Renal cortical epithelial cell (primary cell): Measurements from ENCODE around the gene SLC46A2. TPM values are rescaled to one million over a fixed set of nuclear protein-coding genes. Genes with fewer than 3 reads are reported as not detected.
A peak's percentile ranks its signal among the peaks of the same experiment; 100 is the strongest.

ENCODE experiments used
- DNase-seq: peaks from one replicate; pipeline ENCODE4 v3.0.0-alpha.2; 2011; ENCODE audit warnings: low read depth
- total RNA-seq: library from RNA; depleted of rRNA; stranded (reverse); fragments of >200 nt; gene quantifications from 2 replicates; pipeline ENCODE4 v1.2.3, GENCODE V29; 2014

SLC46A2 gene
- total RNA-seq, 1 donor from 2014 or later: not detected

DNA sequence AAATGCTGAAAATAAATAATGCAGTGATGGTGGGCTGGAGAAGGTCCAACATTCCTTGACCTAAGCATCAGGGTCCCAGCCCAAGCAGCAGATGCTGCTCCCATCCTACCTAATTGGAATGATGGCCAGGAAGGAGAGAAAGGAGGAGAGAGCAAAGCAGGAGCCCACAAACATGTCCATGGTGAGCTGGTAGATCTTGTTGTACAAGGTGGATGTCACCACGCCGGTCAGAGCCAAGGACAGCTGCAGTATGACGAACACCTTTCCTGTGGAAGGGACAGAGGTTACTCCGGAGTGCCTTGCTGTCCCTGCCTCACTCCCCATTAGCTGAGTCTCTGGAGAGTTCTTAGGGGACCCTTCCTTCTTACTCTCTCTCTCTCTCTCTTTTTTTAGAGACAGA is 4.3 kb downstream of the SLC46A2 start:
- no peak for DNase-seq

DNA sequence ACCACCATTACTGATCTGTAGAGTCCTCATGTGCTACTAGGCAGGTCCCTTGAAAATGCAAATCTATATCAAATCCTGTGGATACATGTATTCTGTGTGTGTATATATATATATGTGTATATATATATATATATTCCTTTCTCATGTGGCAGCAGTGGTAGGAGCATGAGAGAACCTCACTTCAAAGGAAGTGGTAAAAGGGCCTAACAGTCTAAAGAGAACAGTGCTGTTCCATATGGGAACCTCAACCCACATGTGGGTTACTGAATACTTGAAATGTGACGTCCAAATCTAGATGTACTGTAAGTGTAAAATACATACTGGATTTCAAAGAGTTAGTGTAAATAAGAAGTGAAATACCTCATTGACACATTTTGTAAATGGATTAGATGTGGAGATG is 5.4 kb downstream of the SLC46A2 start:
- no peak for DNase-seq

DNA sequence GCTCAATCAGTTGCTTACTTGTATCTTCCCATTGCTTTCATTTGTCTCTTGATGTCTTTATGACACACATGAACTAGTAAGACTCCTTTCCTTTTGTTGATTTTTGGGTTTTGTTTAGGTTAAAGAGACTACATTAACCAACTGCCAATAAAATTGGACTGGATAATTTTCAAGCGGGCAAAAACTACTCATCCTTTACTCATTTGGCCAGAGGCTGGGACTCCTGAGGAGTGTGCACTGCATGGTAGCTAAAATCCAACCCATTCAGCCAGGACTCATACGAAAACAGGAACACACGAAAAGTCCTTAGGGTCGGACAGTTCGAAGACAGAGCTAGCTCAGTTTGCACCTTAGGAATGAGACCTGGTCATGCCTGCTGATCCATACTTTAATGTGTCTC is 6.0 kb downstream of the SLC46A2 start:
- DNase-seq: no peak

DNA sequence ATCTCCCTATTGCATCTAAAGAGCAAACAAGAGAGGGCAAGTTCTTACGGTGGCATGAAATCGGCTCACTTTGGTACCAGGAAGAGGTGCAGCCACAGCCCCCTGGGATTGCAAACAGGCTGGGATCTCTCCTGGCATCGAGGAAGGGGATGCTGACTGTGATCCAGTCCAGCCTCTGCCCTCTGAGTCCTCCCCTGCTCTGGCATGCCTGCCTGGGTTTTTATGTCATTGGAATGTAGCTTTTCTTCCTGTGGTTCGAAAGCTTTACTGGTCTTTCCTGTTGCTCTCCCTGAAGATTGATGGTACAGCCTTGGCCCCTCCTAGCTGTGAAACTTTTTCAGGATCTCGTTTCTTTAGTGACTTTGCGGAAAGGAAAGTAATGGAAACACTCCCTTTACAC is 6.6 kb downstream of the SLC46A2 start:
- DNase-seq: peak; percentile 28

DNA sequence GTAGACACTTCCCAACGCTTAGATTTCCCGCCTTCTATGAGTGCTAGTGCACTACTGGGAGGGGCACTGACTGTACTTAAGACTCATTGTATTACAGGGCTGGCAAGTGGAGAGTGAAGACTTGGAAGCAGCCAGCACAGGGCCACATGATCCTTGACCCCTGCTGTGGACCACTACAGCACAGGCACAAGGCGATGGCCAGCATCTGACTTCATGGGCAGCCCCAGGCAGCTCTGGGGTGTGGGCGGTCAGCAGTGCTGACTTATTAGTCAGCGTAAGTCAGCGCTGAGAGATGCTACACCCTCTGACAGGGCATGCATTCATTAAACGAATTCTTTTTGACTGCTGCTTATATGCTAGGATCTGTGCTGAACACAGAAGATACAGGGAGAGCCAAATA is 9.3 kb downstream of the SLC46A2 start:
- DNase-seq: peak; percentile 62

DNA sequence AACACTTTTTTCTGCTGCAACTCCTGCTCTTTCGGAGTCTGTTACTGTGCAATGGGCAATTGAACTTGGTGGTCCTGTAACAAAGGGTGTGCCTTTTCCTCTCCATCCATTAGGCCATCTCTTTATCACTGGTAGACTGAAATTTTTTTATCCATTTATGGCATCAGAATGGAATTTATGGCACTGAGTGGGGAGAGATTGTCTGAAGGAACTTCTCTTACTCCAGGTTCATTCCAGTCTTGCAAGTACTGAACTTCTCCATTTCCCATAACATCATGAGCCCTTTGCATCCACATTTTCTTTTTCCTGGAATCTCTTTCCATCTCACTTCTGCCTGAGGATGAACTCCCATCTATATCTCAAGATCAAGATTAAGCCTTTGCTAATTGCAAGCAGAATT is 10.0 kb downstream of the SLC46A2 start:
- no peak for DNase-seq

DNA sequence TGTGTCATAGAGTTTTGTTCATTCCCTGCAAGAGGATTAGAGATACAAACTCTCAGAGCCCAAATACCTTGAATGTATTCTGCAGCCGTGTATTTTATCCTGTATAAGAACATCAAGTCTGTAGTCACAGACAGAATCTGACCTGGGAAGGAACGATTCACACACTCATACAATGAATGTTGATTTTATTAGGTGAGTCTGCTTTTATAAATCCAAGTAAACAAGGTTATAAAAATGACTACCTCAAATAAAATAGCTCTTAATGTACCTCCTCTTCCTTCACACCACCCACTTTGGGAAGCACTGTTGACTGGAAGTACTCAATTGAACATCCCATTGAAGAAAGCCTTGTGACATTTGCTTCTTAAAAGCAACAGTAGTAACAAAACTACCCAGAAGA is 11.9 kb downstream of the SLC46A2 start:
- DNase-seq: no peak

DNA sequence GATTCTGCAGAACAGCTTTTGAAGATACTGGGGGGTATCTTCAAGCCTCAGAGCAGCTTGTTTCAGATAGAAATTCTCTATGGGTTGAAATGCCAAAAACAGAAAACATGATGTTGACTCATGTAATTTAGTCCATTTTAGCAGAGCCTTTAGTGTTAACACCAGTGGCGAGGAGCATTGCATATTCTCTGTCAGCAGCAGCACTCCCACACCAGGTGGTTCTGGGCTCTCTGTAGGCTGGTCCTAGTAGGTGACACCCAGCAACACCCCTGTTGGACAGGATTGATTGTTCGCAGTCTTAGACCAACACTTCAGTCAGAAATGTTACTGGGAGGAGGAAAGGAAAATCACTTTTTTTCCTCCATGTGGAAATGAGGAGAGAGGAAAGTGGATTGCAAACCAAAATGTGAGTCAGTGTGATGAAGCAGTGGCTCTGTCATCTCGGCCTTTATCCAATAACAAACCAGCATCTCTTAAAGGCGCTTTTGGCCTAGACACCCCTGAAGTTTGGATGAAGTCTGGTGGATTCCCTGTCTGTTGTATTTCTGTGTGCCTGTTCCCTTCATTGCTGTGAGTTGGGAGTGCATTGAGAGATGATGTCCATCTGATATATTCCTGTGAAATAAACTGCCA is 16.8 kb downstream of the SLC46A2 start:
- no peak for DNase-seq

DNA sequence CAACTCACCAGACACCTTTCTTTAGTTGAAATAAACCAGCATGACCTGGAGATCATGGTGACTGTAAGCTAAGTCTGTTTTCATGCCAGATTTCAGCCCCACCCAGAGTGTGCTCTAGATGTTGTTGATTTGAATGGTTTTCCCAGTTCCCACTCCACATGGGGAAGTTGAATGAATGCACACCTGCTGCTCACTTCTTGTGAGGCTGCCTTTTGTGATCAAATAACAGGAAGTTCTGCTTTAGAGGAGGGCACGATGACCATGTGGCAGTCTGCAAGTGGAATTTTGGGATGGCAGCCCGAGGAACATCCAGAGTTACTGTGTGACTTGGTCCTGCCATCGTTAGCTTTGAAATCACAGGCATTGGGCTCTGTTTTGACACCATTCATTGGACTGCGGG is 18.7 kb downstream of the SLC46A2 start:
- DNase-seq: no peak

DNA sequence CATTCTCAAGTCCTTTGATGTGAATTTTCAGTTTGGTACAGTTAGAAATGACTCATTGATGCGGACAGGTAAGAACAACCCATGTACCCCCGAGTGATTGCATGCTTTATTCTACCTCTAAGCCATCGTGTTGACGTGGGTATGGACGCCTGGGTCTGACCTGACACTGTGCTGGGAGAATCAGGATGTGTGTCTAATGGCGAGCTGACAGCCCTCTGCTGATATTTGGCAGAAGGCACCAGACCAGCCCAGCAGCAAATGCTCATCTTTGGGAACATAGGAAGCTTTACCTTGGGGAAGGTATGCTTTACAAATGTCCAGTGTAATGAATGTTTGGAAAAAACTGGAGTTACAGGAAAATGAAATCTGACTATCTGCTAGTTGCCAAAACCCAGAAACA is 20.1 kb downstream of the SLC46A2 start:
- DNase-seq: no peak

DNA sequence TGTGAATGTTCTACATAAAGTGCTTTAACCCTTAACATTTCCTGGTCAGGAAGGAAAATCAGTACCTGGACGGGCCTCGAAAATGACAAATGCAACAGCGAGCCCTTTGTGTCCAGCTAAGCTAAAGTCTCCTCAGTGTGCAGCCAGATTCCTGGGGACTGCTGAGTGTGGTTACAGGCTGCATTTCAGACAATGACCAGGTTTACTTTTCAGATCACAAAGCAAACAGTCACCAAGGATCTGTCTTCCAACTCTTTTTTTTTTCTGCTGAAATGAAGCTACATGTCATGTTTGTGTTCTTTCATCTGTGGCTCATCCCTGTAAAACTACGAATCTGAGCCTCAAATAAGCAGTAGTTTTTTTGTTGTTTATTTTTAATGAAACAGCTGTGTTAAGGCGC is 20.8 kb downstream of the SLC46A2 start:
- no peak for DNase-seq

DNA sequence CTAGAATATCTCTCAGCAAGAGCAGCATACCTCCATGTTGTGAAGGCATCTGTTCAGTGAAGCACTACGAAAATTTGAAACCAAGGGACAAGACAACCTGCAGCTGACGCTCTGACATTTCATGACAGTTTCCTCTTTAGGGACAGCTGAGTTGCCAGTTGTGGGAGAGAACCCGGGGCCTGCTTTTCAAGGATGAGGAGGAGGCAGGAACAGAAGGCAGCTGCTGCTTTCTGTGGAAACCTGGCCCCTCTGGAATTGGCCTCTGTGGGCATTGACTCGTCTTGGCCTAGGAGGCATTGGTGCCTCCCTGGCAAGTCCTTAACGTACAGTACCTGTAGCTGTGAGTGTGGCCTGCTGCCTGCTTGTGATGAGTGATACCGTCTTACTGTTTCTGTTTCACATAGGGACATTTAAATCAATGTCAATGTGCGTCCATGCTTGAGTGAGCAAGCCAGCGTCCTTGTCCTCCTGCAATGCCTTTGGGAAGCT is 21.6 kb downstream of the SLC46A2 start:
- no peak for DNase-seq

DNA sequence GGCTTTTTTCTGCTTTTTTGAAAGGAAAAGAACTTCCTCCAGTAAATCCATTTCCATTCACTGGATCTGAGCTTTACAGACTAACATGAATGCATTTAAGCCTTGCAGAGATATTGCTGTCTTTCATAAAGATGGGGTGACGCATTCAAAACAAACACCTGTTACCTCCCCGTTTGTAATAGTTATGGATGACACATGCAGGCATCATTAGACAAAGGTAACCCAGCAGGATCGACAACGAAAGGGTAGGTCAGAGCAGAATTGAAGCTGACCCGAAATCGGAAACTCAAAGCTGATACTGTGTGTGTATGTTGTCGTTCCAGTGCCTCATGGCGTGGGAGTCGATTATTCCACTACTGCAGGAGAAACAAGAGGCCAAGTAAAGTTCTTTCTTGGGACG is 22.2 kb downstream of the SLC46A2 start:
- DNase-seq: no peak

DNA sequence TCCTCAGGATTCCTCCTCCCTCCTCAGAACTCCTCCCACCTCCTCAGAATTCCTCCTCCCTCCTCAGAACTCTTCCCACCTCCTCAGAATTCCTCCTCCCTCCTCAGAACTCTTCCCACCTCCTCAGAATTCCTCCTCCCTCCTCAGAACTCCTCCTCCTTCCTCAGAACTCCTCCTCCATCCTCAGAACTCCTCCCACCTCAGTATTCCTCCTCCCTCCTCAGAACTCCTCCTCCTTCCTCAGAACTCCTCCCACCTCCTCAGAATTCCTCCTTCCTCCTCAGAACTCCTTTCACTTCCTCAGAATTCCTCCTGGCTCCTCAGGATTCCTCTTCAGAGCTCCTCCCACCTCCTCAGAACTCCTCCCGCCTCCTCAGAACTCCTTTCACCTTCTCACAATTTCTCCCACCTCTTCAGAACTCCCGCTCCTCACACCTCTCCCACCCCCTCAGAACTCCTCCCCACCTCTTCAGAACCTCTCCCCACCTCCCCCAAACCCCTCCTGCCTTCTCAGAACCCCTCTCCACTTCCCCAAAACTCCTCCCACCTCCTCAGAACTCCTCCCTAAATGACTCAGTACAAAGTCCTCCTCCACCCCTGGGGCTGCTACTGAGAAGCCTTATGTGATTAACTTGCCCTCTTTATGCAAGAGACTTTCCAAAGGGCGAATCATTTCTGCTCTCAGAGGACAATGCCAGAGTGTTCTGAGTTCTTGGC is 23.2 kb downstream of the SLC46A2 start:
- DNase-seq: peak; percentile 88

DNA sequence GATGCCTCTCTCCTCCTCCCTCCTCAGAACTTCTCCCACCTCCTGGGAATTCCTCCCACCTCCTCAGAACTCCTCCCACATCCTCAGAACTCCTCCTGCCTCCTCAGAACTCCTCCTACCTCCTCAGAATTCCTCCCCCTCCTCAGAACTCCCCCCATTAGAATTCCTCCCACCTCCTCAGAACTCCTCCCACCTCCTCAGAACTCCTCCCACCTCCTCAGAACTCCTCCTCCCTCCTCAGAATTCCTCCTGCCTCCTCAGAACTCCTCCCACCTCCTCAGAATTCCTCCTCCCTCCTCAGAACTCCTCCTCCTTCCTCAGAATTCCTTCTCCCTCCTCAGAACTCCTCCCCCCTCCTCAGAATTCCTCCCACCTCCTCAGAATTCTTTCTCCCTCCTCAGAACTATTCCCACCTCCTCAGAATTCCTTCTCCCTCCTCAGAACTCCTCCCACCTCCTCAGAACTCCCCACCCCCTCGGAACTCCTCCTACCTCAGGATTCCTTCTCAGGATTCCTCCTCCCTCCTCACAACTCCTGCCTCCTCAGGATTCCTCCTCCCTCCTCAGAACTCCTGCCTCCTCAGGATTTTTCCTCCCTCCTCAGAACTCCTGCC is 23.9 kb downstream of the SLC46A2 start:
- peak; percentile 75 for DNase-seq

DNA sequence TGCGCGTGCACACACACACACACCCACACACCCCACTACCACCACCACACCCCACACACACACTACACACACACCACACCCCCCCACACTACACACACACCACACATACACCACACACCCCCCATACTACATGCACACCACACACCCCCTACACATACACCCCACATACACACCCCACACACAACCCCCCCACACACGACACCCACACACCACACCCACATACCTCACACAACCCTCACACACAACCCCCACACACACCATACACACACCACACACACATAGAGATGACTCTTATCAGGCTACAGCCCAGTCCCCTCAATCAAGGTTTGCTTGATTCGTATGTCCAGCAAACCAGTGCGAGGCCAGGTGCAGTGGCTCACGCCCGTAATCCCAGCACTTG is 25.7 kb downstream of the SLC46A2 start:
- no peak for DNase-seq

DNA sequence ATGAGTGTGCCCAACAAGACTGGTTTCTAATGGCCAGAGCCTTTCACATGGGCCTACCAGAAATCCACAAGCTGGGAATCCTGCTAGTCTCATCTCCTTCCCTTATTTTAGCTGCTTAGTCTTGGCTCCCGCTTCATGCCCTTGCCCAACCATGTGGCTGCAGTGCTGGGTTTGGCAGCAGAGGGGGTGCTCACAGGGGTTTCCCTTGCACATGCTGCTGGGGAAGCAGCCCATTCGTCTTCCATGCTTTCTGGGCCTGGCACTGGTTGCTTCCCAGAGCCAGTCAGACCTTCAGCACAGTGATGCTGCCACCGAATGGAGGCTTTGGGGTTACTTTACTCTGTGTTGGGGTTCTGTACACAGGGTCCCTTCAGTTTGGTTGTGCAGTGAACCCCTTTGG is 26.3 kb downstream of the SLC46A2 start:
- no peak for DNase-seq

DNA sequence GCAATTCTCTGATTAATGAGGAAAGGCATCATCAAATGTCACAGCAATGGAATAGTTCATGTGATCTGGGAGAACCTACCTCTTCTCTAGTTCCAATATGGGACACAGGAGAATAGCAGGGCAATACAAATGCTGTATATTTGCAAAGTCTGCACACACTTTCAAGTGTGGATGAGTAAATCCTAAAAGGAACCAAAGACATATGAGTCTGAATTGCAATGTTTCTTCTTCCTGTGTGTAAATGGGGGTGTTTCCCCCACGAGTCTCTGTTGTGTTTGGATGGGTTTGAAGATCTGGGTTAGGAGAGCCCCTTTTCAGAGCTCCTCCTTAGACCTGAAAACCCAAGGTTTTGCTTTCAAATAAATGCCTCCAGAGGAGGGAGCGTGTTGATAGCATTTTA is 26.9 kb downstream of the SLC46A2 start:
- DNase-seq: no peak

DNA sequence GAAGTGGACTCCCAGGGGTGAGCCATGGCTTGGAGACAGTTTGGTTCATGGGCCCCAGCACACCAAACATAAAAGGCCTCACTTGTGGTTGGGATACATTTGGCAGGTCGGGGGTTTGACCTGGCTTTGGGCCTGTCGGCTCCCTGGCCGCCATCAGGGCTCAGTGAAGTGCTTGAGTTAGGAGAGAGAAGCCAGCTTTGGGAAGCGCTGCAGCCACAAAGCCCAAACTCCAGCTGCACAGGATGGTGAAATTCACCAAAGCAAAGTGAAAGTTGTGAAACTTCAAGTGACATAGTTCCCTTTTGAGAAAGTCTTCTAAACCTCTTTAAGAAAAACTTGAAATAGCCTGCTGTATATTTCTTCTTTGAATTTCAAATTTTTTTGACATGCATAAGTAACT is 27.5 kb downstream of the SLC46A2 start:
- no peak for DNase-seq

DNA sequence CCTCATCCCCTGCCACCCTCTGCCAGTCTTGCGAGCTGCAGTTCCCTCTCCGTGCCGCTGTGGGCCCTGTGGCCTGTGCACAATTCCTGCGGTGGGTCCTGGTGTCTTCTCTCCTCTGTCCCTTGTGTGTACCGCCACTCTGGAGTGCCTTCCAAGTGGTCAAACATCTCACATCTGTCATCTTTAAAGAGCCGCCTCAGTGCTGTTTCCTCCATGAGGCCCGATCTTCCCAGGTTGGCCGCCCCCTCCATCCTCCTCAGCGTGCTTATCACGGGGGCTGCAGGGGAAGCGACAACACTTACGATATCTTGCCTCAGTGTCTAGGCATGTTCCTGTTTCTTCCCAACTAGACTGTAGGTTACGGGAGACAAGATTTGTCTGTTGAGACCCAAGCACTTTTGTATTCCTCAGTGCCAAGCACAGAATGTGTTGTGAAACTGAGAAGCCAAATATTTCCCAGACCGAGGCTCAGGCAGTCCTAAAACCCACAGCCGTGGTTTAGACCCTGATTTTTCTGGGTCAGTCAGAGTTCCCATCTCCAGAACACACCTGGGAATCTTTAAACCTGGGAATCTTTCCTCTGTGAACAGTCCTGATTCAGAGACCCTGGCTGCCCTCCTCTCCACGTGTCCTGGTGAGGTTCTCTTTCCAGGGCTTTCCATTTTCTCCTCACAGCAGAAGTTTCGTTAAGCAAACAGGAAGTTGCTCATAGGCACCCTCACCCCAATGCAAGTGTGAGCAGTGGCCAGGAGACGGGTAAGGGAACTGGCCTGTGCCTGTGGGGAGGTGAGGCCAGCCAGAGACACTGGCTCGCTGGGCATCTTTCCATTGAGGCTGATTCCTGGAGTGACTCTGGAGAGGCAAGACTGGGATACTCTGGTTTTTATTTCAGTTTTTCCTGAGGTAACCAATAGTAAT is 28.8 kb downstream of the SLC46A2 start:
- DNase-seq: no peak

DNA sequence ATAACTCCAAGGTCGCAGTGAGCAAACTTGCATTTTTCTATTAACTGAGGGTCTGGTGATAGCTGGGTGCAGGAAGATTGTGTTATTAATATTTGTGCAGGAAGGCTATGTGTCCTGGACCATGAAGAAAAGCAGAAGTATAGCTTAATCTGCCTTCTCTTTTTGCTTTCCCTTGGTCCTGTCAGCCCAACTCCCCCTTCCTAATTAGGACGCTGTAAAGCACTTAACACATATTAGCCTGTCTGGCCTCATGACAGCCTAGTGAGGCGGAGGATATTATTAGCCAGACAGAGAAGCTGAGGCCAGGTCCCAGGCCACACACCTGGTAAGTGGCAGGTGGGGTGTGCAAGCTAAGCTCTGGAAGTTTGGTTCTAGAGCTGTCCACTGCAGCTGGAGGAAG is 29.5 kb downstream of the SLC46A2 start:
- no peak for DNase-seq

DNA sequence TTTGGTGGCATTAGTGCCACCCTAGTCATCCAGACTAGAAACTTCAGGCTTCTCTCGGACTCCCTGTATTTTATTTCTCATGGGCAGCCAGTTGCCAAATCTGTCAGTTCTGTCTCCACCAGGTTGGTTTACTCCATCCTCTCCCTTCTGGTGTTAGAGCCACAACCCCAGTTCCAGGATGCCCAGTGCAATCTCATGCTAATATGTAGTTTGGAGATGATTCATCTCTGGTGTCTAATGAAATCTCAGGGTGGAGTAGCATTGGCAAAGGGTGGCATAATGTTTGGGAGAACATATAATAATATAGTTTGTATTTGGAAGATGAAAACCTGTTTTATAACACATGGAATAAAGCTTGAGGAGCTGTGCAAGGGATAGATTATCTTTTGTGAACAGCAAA is 30.2 kb downstream of the SLC46A2 start:
- no peak for DNase-seq
